ENCODE measurements around the gene PGAP1. TPM values are rescaled to one million over a fixed set of nuclear protein-coding genes. Genes with fewer than 3 reads are reported as not detected.

PGAP1 gene
- total RNA-seq, 2 donors from 2014 or later = 39.2 to 43.6 TPM

GRCh38 chr2:196959281-196959680 is 32.8 kb upstream of the PGAP1 start:
- H3K27ac Mint-ChIP-seq = no peak overlapping the region
- peaks cover 8% of the 10 kb centered on the region for H3K9me3 Mint-ChIP-seq
- H3K4me1 ChIP-seq (ENCODE audit: control insufficient read depth, insufficient read depth, low read length) = peaks cover 7% of the 10 kb centered on the region
- no peak overlapping the region for H3K27ac ChIP-seq (ENCODE audit: low read depth, low read length)
- peaks cover 50% of the 10 kb centered on the region for H3K4me1 Mint-ChIP-seq
- no peak overlapping the region for H3K4me3 Mint-ChIP-seq
- H3K36me3 ChIP-seq (ENCODE audit: control insufficient read depth, insufficient read depth, low read length) = no peaks in the 10 kb centered on the region
- H3K4me3 ChIP-seq (ENCODE audit: low read length) = peak overlapping the region; percentile 39
- no peak for DNase-seq
- H3K27me3 Mint-ChIP-seq (ENCODE audit: insufficient read depth) = no peaks in the 10 kb centered on the region
- H3K9ac ChIP-seq (ENCODE audit: extremely low read depth, low read length, poor library complexity, severe bottlenecking) = no peak overlapping the region
- H3K36me3 Mint-ChIP-seq (ENCODE audit: low read depth) = no peaks in the 10 kb centered on the region
- WGBS, 2 experiments (ENCODE audit: insufficient coverage in 1 of 2, insufficient read length in 1 of 2) = 67 to 86% methylated on average over 1 to 2 of the region's 2 CpGs
- TF ChIP-seq, protein P1, sequence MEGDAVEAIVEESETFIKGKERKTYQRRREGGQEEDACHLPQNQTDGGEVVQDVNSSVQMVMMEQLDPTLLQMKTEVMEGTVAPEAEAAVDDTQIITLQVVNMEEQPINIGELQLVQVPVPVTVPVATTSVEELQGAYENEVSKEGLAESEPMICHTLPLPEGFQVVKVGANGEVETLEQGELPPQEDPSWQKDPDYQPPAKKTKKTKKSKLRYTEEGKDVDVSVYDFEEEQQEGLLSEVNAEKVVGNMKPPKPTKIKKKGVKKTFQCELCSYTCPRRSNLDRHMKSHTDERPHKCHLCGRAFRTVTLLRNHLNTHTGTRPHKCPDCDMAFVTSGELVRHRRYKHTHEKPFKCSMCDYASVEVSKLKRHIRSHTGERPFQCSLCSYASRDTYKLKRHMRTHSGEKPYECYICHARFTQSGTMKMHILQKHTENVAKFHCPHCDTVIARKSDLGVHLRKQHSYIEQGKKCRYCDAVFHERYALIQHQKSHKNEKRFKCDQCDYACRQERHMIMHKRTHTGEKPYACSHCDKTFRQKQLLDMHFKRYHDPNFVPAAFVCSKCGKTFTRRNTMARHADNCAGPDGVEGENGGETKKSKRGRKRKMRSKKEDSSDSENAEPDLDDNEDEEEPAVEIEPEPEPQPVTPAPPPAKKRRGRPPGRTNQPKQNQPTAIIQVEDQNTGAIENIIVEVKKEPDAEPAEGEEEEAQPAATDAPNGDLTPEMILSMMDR (conservative IDR thresholded peaks at IDR 0.05) = no peak
- no peaks in the 10 kb centered on the region for H3K27me3 ChIP-seq (ENCODE audit: control insufficient read depth, insufficient read depth, low read length, poor library complexity, severe bottlenecking)
- H3K9me3 ChIP-seq (ENCODE audit: control insufficient read depth, low read length) = peaks cover 8% of the 10 kb centered on the region

DNA sequence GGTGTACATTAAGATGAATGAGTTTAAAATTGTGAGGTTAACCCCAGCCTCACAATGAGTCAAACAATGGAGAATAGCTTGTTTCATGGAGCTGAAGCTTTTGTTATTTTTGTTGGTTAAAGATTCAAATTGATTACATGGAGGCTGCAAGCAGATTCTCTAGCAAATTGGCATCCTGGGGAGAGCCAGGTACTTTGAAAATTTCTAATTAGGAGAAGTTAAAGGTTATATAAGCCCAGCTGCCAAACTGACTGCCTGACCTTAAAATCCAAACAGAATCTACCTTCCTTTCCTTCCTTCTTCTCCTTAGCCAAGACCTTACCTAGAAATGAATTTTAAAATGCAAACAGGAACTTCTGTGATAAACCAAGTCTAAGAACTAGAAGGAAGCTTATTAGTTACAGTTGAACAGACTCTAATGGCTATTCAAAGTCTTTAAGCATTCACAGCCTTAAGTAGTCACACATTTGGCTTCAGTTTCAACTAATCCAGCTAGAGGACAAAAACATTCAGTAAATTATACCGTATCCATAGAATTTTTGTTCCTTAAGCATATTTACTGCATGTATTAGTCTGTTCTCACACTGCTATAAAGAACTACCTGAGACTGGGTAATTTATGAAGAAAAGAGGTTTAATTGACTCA is 31.5 kb upstream of the PGAP1 start:
- H3K27ac ChIP-seq (ENCODE audit: low read depth, low read length) = no peak overlapping the region
- peaks cover 49% of the 10 kb centered on the region for H3K4me1 Mint-ChIP-seq
- H3K27me3 ChIP-seq (ENCODE audit: control insufficient read depth, insufficient read depth, low read length, poor library complexity, severe bottlenecking) = no peaks in the 10 kb centered on the region
- H3K4me3 ChIP-seq (ENCODE audit: low read length) = peak overlapping the region; percentile 39
- peak overlapping the region; percentile 85 for H3K27ac Mint-ChIP-seq
- peaks cover 9% of the 10 kb centered on the region for H3K4me1 ChIP-seq (ENCODE audit: control insufficient read depth, insufficient read depth, low read length)
- 86 to 100% methylated on average over 1 of the region's 1 CpG for WGBS, 2 experiments (ENCODE audit: insufficient coverage in 1 of 2, insufficient read length in 1 of 2)
- H3K27me3 Mint-ChIP-seq (ENCODE audit: insufficient read depth) = no peaks in the 10 kb centered on the region
- TF ChIP-seq, protein P1 (conservative IDR thresholded peaks at IDR 0.05) = no peak
- no peak overlapping the region for H3K4me3 Mint-ChIP-seq
- H3K9ac ChIP-seq (ENCODE audit: extremely low read depth, low read length, poor library complexity, severe bottlenecking) = no peak overlapping the region
- peaks cover 8% of the 10 kb centered on the region for H3K9me3 Mint-ChIP-seq
- no peaks in the 10 kb centered on the region for H3K36me3 ChIP-seq (ENCODE audit: control insufficient read depth, insufficient read depth, low read length)
- peaks cover 7% of the 10 kb centered on the region for H3K9me3 ChIP-seq (ENCODE audit: control insufficient read depth, low read length)
- no peak for DNase-seq
- no peaks in the 10 kb centered on the region for H3K36me3 Mint-ChIP-seq (ENCODE audit: low read depth)

DNA sequence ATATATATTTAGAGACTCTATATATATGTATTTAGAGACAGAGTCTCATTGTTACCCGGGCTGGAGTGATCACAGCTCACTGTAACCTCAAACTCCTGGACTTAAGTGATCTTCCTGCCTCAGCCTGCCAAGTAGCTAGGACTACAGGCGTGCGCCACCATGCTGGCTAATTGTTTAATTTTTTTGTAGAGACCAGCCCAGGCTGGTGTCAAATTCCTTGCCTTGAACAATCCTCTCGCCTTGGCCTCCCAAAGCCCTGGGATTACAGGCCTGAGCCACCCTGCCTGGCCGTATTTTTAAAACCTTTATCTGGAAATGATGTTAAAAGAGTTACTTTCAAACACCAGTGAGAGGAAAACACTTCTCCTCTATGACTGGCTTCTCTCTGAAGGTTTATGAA is 30.9 kb upstream of the PGAP1 start:
- no peak overlapping the region for H3K27ac ChIP-seq (ENCODE audit: low read depth, low read length)
- TF ChIP-seq, protein P1 (conservative IDR thresholded peaks at IDR 0.05) = no peak
- Mint-ChIP-seq H3K27me3 (ENCODE audit: insufficient read depth) (no peaks in the 10 kb centered on the region), H3K9me3 (peaks cover 6% of the 10 kb centered on the region), H3K27ac (peak overlapping the region; percentile 85), H3K4me3 (no peak overlapping the region), H3K36me3 (ENCODE audit: low read depth) (no peaks in the 10 kb centered on the region), H3K4me1 (peaks cover 49% of the 10 kb centered on the region)
- H3K9ac ChIP-seq (ENCODE audit: extremely low read depth, low read length, poor library complexity, severe bottlenecking) = no peak overlapping the region
- peaks cover 1% of the 10 kb centered on the region for H3K9me3 ChIP-seq (ENCODE audit: control insufficient read depth, low read length)
- H3K36me3 ChIP-seq (ENCODE audit: control insufficient read depth, insufficient read depth, low read length) = no peaks in the 10 kb centered on the region
- H3K27me3 ChIP-seq (ENCODE audit: control insufficient read depth, insufficient read depth, low read length, poor library complexity, severe bottlenecking) = no peaks in the 10 kb centered on the region
- no peak overlapping the region for H3K4me3 ChIP-seq (ENCODE audit: low read length)
- peaks cover 9% of the 10 kb centered on the region for H3K4me1 ChIP-seq (ENCODE audit: control insufficient read depth, insufficient read depth, low read length)
- 88 to 94% methylated on average over 3 to 5 of the region's 5 CpGs for WGBS, 2 experiments (ENCODE audit: insufficient coverage in 1 of 2, insufficient read length in 1 of 2)
- DNase-seq = no peak
